RPMI7951 (cell line): ENCODE measurements around the gene NPHS2. TPM values are rescaled to one million over a fixed set of nuclear protein-coding genes. Genes with fewer than 3 reads are reported as not detected.
"Not testable (repeated sequence)": the region's sequence is repeated elsewhere in the genome, so short reads cannot be mapped to it uniquely, and the experiment has no call there.

Source experiments
- DNase-seq: peaks from one replicate; pipeline ENCODE4 v3.0.0-alpha.2; 2012; ENCODE audit warnings: low read depth
- total RNA-seq: library from RNA; depleted of rRNA; stranded (reverse); fragments of >200 nt; shearing (Covaris generic); gene quantifications from 2 replicates; pipeline ENCODE4 v1.2.3, GENCODE V29; 2014; rRNA removed

NPHS2 gene
- total RNA-seq, 1 experiment from 2014 or later = not detected

- no peak for DNase-seq
Observed at GRCh38 chr1:179547021-179547535, 28.7 kb downstream of the NPHS2 start.

GRCh38 chr1:179545321-179545720 is 30.4 kb downstream of the NPHS2 start:
- no peak for DNase-seq

- DNase-seq = no peak
Observed at GRCh38 chr1:179541774-179542173, 34.0 kb downstream of the NPHS2 start.

GRCh38 chr1:179530352-179530751 is 45.4 kb downstream of the NPHS2 start:
- DNase-seq = no peak

DNA sequence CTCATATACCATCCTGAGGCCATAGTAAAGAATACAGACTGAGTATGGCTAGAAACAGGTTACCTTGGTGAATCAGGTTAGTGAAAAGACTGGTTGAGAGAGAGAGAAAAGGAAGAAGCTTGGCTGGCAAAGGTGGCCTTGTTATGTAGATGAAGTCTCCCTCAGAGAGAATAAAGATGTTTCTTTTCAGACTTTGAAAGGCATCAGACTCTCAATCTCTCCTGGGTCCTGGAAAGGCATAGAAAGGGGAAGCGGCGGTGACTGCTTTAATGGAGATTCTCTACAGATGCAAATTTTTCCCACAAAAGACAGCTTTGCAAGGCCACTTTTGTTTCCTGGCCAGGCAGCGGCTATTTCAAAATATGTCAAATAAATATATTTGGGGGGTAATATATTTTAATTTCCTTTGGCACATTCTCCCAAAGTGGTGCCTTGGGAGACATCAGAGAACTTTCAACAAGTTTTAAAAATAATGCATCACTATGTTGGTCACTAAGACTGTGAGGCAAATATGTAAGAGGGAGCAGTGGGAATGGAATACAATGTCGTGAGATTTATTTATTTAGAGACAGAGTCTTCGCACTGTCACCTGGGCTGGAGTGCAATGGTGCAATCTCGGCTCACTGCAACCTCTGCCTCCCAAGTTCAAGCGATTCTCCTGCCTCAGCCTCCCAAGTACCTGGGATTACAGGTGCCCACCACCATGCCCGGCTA is 46.1 kb downstream of the NPHS2 start:
- DNase-seq = no peak

DNA sequence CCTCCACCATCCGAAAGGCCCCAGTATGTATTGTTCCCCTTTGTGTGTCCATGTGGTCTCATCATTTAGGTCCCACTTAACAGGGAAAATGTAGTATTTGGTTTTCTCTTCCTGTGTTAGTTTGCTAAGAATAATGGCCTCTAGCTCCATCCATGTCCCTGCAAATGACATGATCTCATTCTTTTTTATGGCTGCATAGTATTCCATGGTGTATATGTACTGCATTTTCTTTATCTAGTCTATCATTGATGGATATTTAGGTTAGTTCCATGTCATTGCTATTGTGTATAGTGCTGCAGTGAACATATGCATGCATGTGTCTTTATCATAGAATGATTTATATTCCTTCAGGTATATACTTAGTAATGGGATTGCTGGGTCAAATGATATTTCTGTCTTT is 57.2 kb downstream of the NPHS2 start:
- DNase-seq = not testable (repeated sequence)

DNA sequence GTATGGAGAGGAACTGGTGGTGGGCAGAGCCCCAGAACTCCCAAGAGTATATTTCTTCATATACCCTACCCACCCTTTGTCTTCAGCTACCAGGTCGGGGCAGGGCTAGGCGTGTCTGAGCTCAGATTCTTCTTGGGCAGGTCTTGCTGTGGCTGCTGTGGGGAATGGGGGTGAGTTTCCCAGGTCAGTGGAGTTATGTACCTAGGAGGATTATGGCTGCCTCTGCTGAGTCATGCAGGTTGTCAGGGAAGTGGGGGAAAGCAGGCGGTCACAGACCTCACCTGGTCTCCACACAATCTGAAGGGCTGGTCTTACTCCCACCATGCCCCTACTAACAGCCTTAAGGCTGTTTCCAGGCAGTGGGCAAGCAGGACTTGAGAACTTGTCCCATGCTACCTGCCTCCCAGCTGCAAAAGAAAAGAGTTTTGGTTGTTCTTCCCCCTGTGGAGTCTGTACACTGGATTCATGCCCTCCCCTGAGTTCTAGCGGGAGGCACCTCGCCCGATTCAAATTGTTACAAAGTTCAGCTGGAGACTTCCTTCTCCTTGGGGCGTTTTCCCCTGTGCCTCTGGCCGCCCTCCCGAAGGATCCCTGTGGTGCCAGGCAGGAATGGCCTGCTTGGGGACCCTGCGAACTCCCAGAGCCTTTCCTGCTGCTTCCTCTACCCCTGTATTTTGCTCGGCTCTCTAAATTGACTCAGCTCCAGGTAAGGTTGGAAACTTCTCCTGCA is 58.6 kb downstream of the NPHS2 start:
- DNase-seq = no peak

- no peak for DNase-seq
Observed at GRCh38 chr1:179510038-179510437, 65.7 kb downstream of the NPHS2 start.

DNA sequence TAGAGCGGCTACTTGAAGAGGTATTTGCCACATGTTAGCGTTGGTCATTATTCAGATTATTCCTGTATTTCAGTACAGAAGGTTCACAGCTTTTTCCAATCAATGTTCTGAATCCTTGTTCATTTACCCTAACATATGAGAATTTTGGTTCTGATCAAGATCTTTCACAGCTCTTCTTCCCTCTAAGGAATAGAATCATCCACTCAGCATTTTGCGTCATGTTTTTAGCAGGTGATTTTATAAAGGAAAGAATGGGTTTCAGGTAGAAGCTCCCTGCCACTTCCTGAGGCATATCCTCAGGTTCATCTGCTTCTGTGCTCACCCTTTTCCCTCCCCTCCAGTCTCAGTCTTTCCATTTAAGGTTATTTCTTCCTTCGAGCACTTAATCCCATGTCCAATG is 66.4 kb downstream of the NPHS2 start:
- DNase-seq = no peak

GRCh38 chr1:179506199-179506598 is 69.5 kb downstream of the NPHS2 start:
- DNase-seq = no peak

Other genes with a start within 250 kb of the NPHS2 start
- not detected in 2 replicates for gene AXDND1, start 210.0 kb downstream of the NPHS2 start, total RNA-seq
- gene TDRD5, start 15.9 kb upstream of the NPHS2 start, total RNA-seq = not detected in 2 replicates
- not detected in 2 replicates for gene FAM163A, start 167.3 kb upstream of the NPHS2 start, total RNA-seq